ENCODE results near the gene ZCCHC24.

The ZCCHC24 gene

GRCh38 chr10:79402625-79402946 lies 42.8 kb downstream of the ZCCHC24 start:
- no peak overlapping the region for H2AK5ac ChIP-seq (ENCODE audit: low read length)
- H3K9ac ChIP-seq (ENCODE audit: low read length), result no peak overlapping the region
- H4K12ac ChIP-seq (ENCODE audit: low read depth, low read length), result no peak overlapping the region
- no peak overlapping the region for H3K4me2 ChIP-seq (ENCODE audit: low read length)
- H3K9me3 ChIP-seq (ENCODE audit: insufficient read depth, low read depth, low read length), result no peaks in the 10 kb centered on the region
- H2AFZ ChIP-seq (ENCODE audit: insufficient read depth, low read length, poor library complexity), result no peak overlapping the region
- H2BK5ac ChIP-seq (ENCODE audit: low read depth, low read length, poor library complexity), result no peak overlapping the region
- H3K4me3 ChIP-seq (ENCODE audit: low read depth, low read length), result no peak overlapping the region
- H3K27me3 ChIP-seq (ENCODE audit: insufficient read depth, low read length), result no peaks in the 10 kb centered on the region
- H3K14ac ChIP-seq (ENCODE audit: low read length), result no peak overlapping the region
- no peaks in the 10 kb centered on the region for H3K79me2 ChIP-seq (ENCODE audit: control insufficient read depth, insufficient read depth, low read length, poor library complexity)
- H2BK12ac ChIP-seq (ENCODE audit: low read length), result no peak overlapping the region
- no peaks in the 10 kb centered on the region for H3K36me3 ChIP-seq (ENCODE audit: control insufficient read depth in 1 of 2, insufficient read depth in 2 of 2, low read length in 2 of 2)
- no peak overlapping the region for H3K23ac ChIP-seq (ENCODE audit: low read length)
- DNase-seq, result no peak
- no peak overlapping the region for H4K8ac ChIP-seq (ENCODE audit: low read depth, low read length)
- peaks cover 11% of the 10 kb centered on the region for H3K79me1 ChIP-seq (ENCODE audit: low read length)
- WGBS (ENCODE audit: extremely low coverage, insufficient coverage, insufficient read length), result no CpG with 5 or more reads among the region's 7 CpGs
- H3K27ac ChIP-seq (ENCODE audit: low read depth, low read length), result no peak overlapping the region
- H4K91ac ChIP-seq (ENCODE audit: low read depth, low read length), result peak overlapping the region; percentile 17
- H3K4ac ChIP-seq (ENCODE audit: low read depth, low read length), result no peak overlapping the region
- peaks cover 60 to 64% of the 10 kb centered on the region in 2 experiments for H3K4me1 ChIP-seq (ENCODE audit: control insufficient read depth in 1 of 2, insufficient read depth in 2 of 2, low read length in 2 of 2)
- no peak overlapping the region for H3K18ac ChIP-seq (ENCODE audit: low read length)
- no peak overlapping the region for H2BK120ac ChIP-seq (ENCODE audit: insufficient read depth, low read length, poor library complexity)

- no peaks in the 10 kb centered on the region for H3K79me2 ChIP-seq (ENCODE audit: control insufficient read depth, insufficient read depth, low read length, poor library complexity)
- no peak overlapping the region for H2AFZ ChIP-seq (ENCODE audit: insufficient read depth, low read length, poor library complexity)
- H3K4ac ChIP-seq (ENCODE audit: low read depth, low read length), result no peak overlapping the region
- no peaks in the 10 kb centered on the region for H3K36me3 ChIP-seq (ENCODE audit: control insufficient read depth in 1 of 2, insufficient read depth in 2 of 2, low read length in 2 of 2)
- H4K91ac ChIP-seq (ENCODE audit: low read depth, low read length), result peak overlapping the region; percentile 20
- H3K18ac ChIP-seq (ENCODE audit: low read length), result no peak overlapping the region
- H3K14ac ChIP-seq (ENCODE audit: low read length), result no peak overlapping the region
- no peak overlapping the region for H3K27ac ChIP-seq (ENCODE audit: low read depth, low read length)
- H3K79me1 ChIP-seq (ENCODE audit: low read length), result peaks cover 11% of the 10 kb centered on the region
- no peak overlapping the region for H2BK12ac ChIP-seq (ENCODE audit: low read length)
- no peak overlapping the region for H3K9ac ChIP-seq (ENCODE audit: low read length)
- no peak overlapping the region for H4K8ac ChIP-seq (ENCODE audit: low read depth, low read length)
- peaks cover 55 to 59% of the 10 kb centered on the region in 2 experiments for H3K4me1 ChIP-seq (ENCODE audit: control insufficient read depth in 1 of 2, insufficient read depth in 2 of 2, low read length in 2 of 2)
- no peak overlapping the region for H3K23ac ChIP-seq (ENCODE audit: low read length)
- no CpG with 5 or more reads among the region's 23 CpGs for WGBS (ENCODE audit: extremely low coverage, insufficient coverage, insufficient read length)
- DNase-seq, result no peak
- no peak overlapping the region for H3K4me2 ChIP-seq (ENCODE audit: low read length)
- H2BK5ac ChIP-seq (ENCODE audit: low read depth, low read length, poor library complexity), result no peak overlapping the region
- no peak overlapping the region for H2BK120ac ChIP-seq (ENCODE audit: insufficient read depth, low read length, poor library complexity)
- H3K4me3 ChIP-seq (ENCODE audit: low read depth, low read length), result no peak overlapping the region
- H4K12ac ChIP-seq (ENCODE audit: low read depth, low read length), result no peak overlapping the region
- H3K9me3 ChIP-seq (ENCODE audit: insufficient read depth, low read depth, low read length), result peaks cover 2% of the 10 kb centered on the region
- H2AK5ac ChIP-seq (ENCODE audit: low read length), result peak overlapping the region; percentile 21
- H3K27me3 ChIP-seq (ENCODE audit: insufficient read depth, low read length), result no peaks in the 10 kb centered on the region
Observed at GRCh38 chr10:79401015-79401921, 44.2 kb downstream of the ZCCHC24 start.

- Histone ChIP-seq H2BK5ac (ENCODE audit: low read depth, low read length, poor library complexity) (no peak overlapping the region), H2BK12ac (ENCODE audit: low read length) (no peak overlapping the region), H3K9me3 (ENCODE audit: insufficient read depth, low read depth, low read length) (peaks cover 2% of the 10 kb centered on the region), H3K79me1 (ENCODE audit: low read length) (peaks cover 11% of the 10 kb centered on the region), H4K12ac (ENCODE audit: low read depth, low read length) (no peak overlapping the region), H3K36me3 (ENCODE audit: control insufficient read depth in 1 of 2, insufficient read depth in 2 of 2, low read length in 2 of 2) (no peaks in the 10 kb centered on the region), H3K4me1 (ENCODE audit: control insufficient read depth in 1 of 2, insufficient read depth in 2 of 2, low read length in 2 of 2) (peaks cover 49 to 56% of the 10 kb centered on the region in 2 experiments), H3K4me2 (ENCODE audit: low read length) (no peak overlapping the region), H3K9ac (ENCODE audit: low read length) (no peak overlapping the region), H2BK120ac (ENCODE audit: insufficient read depth, low read length, poor library complexity) (no peak overlapping the region), H3K27me3 (ENCODE audit: insufficient read depth, low read length) (no peaks in the 10 kb centered on the region), H3K4me3 (ENCODE audit: low read depth, low read length) (no peak overlapping the region), H2AK5ac (ENCODE audit: low read length) (no peak overlapping the region), H3K79me2 (ENCODE audit: control insufficient read depth, insufficient read depth, low read length, poor library complexity) (no peaks in the 10 kb centered on the region), H4K8ac (ENCODE audit: low read depth, low read length) (no peak overlapping the region), H2AFZ (ENCODE audit: insufficient read depth, low read length, poor library complexity) (no peak overlapping the region), H3K14ac (ENCODE audit: low read length) (no peak overlapping the region), H3K18ac (ENCODE audit: low read length) (no peak overlapping the region), H3K27ac (ENCODE audit: low read depth, low read length) (no peak overlapping the region), H3K23ac (ENCODE audit: low read length) (no peak overlapping the region), H3K4ac (ENCODE audit: low read depth, low read length) (no peak overlapping the region), H4K91ac (ENCODE audit: low read depth, low read length) (no peak overlapping the region)
- DNase-seq, result peak in 1 of 2 donors; percentile 40
- WGBS (ENCODE audit: extremely low coverage, insufficient coverage, insufficient read length), result no CpG with 5 or more reads among the region's 11 CpGs
Observed at GRCh38 chr10:79400146-79401004, 45.0 kb downstream of the ZCCHC24 start.

- H3K27ac ChIP-seq (ENCODE audit: low read depth, low read length), result no peak overlapping the region
- H3K9me3 ChIP-seq (ENCODE audit: insufficient read depth, low read depth, low read length), result peaks cover 2% of the 10 kb centered on the region
- H3K4me1 ChIP-seq (ENCODE audit: control insufficient read depth in 1 of 2, insufficient read depth in 2 of 2, low read length in 2 of 2), result peaks cover 40 to 45% of the 10 kb centered on the region in 2 experiments
- H3K27me3 ChIP-seq (ENCODE audit: insufficient read depth, low read length), result no peaks in the 10 kb centered on the region
- peak overlapping the region; percentile 29 for H2BK12ac ChIP-seq (ENCODE audit: low read length)
- no peak overlapping the region for H3K23ac ChIP-seq (ENCODE audit: low read length)
- H3K79me2 ChIP-seq (ENCODE audit: control insufficient read depth, insufficient read depth, low read length, poor library complexity), result no peaks in the 10 kb centered on the region
- no peak overlapping the region for H3K18ac ChIP-seq (ENCODE audit: low read length)
- no peak overlapping the region for H4K12ac ChIP-seq (ENCODE audit: low read depth, low read length)
- no peak overlapping the region for H2BK5ac ChIP-seq (ENCODE audit: low read depth, low read length, poor library complexity)
- DNase-seq, result peak in 1 of 2 donors; percentile 8
- no peak overlapping the region for H3K4me3 ChIP-seq (ENCODE audit: low read depth, low read length)
- peak overlapping the region; percentile 26 for H2AFZ ChIP-seq (ENCODE audit: insufficient read depth, low read length, poor library complexity)
- no peaks in the 10 kb centered on the region for H3K36me3 ChIP-seq (ENCODE audit: control insufficient read depth in 1 of 2, insufficient read depth in 2 of 2, low read length in 2 of 2)
- peaks cover 5% of the 10 kb centered on the region for H3K79me1 ChIP-seq (ENCODE audit: low read length)
- H3K4ac ChIP-seq (ENCODE audit: low read depth, low read length), result no peak overlapping the region
- H4K8ac ChIP-seq (ENCODE audit: low read depth, low read length), result no peak overlapping the region
- no peak overlapping the region for H3K4me2 ChIP-seq (ENCODE audit: low read length)
- no peak overlapping the region for H2BK120ac ChIP-seq (ENCODE audit: insufficient read depth, low read length, poor library complexity)
- H3K14ac ChIP-seq (ENCODE audit: low read length), result no peak overlapping the region
- H3K9ac ChIP-seq (ENCODE audit: low read length), result no peak overlapping the region
- H2AK5ac ChIP-seq (ENCODE audit: low read length), result no peak overlapping the region
- H4K91ac ChIP-seq (ENCODE audit: low read depth, low read length), result peak overlapping the region; percentile 29
- WGBS (ENCODE audit: extremely low coverage, insufficient coverage, insufficient read length), result no CpG with 5 or more reads among the region's 15 CpGs
Observed at GRCh38 chr10:79399223-79399831, 46.1 kb downstream of the ZCCHC24 start.

Data from trophoblast cell (in vitro differentiated cells and primary cell).